AG10803 (cell line): ENCODE results near the gene SNUPN.
A peak's percentile ranks its signal among the peaks of the same experiment; 100 is the strongest.
"Not testable (repeated sequence)": the region's sequence is repeated elsewhere in the genome, so short reads cannot be mapped to it uniquely, and the experiment has no call there.

Experiments
- DNase-seq: peaks from one replicate; pipeline ENCODE4 v3.0.0; 2010; ENCODE audit warnings: low read depth
- H3K4me3 ChIP-seq: 2 replicates; pipeline ENCODE4 v1.5.1; 2011; ENCODE audit warnings: mild to moderate bottlenecking, low read length, control low read depth
- TF ChIP-seq, protein P1 (sequence below): conservative IDR thresholded peaks from 2 replicates; pipeline ENCODE4 v1.5.1; 2011; ENCODE audit warnings: mild to moderate bottlenecking, low read length, control low read depth, inconsistent platforms

SNUPN gene

DNA sequence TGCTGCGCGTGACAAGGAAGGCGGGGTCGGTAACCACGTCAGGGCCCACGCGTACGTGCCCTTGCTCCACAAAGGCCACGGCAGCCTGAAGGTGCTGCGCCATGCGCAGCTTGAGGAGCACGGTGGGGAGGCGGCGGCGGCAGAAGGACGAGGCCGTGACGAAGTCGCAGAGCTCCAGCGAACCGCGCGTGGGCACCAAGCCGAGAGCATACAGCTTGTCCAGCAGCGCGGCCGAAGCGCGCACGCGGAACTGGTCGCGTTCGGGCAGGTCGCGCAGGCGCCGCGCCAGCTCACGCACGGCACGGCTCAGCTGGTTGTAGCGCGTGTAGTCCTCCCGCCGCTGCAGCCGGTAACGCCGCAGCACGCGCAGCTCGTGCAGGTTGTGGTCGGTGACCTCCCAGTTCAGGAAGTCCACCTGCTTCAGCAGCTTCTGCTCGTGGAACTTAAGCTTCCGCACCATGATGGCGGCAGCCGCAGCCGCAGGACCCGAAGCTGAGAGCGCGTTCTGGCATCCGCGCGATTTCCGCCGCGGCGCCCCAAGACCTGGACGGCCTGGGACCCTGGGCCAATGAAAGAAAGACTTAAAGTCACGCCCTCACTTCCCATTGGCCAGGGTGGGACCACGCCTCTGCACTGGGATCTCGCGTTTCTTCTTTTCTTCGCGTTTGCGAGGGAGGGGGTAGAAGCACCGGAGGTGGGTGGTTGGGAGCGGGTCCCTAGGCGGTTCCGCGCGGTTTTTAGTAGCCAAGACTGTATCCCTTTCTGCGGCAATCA lies 14.4 kb upstream of the SNUPN start, which contains the start of gene IMP3:
TSS of gene IMP3 (minus strand) at position 516 of the 774 bp plus-strand sequence. CDS start at position 460, 56 bp downstream.
- peak; percentile 95 for DNase-seq

GRCh38 chr15:75639191-75639708 lies 13.7 kb upstream of the SNUPN start:
- no peak for DNase-seq
- peak overlapping the region; percentile 94 for H3K4me3 ChIP-seq
- TF ChIP-seq, protein P1, sequence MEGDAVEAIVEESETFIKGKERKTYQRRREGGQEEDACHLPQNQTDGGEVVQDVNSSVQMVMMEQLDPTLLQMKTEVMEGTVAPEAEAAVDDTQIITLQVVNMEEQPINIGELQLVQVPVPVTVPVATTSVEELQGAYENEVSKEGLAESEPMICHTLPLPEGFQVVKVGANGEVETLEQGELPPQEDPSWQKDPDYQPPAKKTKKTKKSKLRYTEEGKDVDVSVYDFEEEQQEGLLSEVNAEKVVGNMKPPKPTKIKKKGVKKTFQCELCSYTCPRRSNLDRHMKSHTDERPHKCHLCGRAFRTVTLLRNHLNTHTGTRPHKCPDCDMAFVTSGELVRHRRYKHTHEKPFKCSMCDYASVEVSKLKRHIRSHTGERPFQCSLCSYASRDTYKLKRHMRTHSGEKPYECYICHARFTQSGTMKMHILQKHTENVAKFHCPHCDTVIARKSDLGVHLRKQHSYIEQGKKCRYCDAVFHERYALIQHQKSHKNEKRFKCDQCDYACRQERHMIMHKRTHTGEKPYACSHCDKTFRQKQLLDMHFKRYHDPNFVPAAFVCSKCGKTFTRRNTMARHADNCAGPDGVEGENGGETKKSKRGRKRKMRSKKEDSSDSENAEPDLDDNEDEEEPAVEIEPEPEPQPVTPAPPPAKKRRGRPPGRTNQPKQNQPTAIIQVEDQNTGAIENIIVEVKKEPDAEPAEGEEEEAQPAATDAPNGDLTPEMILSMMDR: no peak

More for the DNA sequence above, 14.4 kb upstream of the SNUPN start, which contains the start of gene IMP3:
- H3K4me3 ChIP-seq: peak within 1 kb of the TSS; percentile 94
- TF ChIP-seq, protein P1: no peak

DNA sequence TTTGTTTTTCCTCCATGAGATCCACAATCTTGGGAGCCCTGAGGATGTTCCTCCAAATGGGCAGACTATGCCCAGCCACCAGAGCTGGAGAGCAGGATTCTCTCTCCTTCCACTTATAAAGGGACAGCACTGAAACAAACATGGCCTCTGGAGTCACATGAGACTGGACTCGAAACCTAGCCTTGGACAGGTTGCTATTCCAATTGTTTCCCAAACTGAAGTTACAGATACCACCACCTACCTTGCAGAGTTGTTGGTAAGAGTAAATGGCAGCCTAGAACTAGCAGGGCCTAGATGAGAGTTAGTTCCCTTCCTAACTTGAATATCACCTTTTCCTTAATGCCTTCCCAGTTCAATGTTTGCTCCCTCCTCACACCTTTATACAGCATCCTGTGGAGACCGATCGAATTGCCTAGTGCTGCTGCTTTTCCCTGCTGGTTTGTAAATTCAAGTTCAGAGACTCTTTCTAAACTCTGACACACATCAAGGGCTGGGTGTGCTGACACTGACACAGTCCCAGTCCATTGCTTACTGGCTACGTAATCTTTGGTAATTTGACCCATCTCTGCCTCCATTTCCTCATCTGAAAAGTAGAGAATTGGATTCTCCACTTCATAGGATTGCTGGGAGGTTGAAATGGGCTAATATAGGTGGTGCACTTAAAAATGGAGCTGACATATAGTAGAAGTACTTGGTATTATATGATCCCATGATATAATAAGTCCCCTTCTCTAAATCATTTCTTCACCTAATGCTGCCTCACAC lies 11.9 kb upstream of the SNUPN start:
- TF ChIP-seq, protein P1: no peak
- H3K4me3 ChIP-seq: peak overlapping the region; percentile 94
- no peak for DNase-seq

DNA sequence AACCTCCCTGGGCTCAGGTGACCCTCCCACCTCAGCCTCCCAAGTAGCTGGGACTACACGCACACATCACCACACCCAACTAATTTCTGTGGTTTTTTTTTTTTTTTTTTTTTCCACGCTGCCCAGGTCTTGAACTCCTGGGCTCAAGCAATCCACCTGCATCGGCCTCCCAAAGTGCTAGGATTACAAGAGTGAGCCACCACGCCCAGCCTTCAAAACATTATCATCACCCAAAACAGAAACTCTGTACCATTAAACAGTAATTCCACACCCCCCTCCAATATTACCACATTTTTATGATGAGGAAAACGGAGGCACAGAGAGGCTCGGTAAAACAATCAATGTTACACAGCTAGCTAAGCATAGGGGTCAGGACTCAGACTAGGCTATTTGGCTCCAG lies 10.5 kb upstream of the SNUPN start:
- TF ChIP-seq, protein P1: no peak
- no peak for DNase-seq
- no peak overlapping the region for H3K4me3 ChIP-seq

DNA sequence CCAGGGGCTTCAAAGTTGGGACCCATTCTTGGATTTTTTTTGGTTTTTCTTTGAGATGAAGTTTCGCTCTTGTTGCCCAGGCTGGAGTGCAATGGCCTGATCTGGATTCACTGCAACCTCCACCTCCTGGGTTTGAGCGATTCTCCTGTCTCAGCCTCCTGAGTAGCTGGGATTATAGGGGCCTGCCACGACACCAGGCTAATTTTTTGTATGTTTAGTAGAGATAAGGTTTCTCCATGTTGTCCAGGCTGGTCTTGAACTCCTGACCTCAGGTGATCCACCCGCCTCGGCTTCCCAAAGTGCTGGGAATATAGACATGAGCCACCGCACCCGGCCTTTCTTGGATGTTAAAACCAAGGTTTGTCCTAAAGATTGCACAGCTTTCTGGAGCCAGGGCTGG lies 8.4 kb upstream of the SNUPN start:
- H3K4me3 ChIP-seq, DNase-seq: not testable (repeated sequence)

GRCh38 chr15:75631935-75632334 lies 6.4 kb upstream of the SNUPN start:
- no peak for DNase-seq
- H3K4me3 ChIP-seq: no peak overlapping the region
- TF ChIP-seq, protein P1: no peak

DNA sequence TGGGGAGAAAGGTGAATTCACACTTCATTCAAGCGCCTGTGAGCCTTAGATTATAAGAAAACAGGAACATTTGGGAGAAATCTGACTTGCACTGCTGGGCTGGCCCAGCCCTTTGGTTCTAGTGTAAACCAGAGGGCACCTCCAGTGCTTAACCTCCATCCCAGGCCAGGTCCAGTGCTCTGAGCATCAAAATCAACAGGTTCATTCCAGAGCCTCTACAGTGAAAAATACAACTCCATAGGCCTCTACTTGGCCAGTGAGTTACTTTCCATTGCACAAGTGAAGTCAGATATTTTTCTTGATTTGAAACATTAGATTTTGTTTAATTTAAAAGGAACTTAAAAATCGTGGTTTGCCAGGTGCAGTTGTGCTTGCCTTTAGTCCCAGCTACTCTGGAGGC lies 3.0 kb downstream of the SNUPN start:
- TF ChIP-seq, protein P1: no peak
- H3K4me3 ChIP-seq: no peak overlapping the region
- no peak for DNase-seq
